Stomach (tissue), 4 donors: ENCODE data around the gene SNTG2.

Experiments
- CTCF ChIP-seq, 7 experiments: fragments of 450-650 bp in 4 of 7; fragments of 200-600 bp in 3 of 7; sonication (generic) in 3 of 7; IDR thresholded peaks; one replicate each; pipeline ENCODE4 v1.5.1; 2016 to 2019; ENCODE audit warnings: antibody characterized with exemption in 7 of 7, control low read depth in 2 of 7, mild to moderate bottlenecking in 1 of 7
- EP300 ChIP-seq: sonication (generic); formaldehyde crosslinking; IDR thresholded peaks from one replicate; pipeline ENCODE4 v1.6.1; 2017; ENCODE audit warnings: antibody characterized with exemption
- POLR2A ChIP-seq, 4 donors: fragments of 450-650 bp; IDR thresholded peaks; one replicate each; pipeline ENCODE4 v1.6.1; 2016; ENCODE audit warnings: antibody characterized with exemption in 4 of 4, control low read depth in 2 of 4, mild to moderate bottlenecking in 1 of 4, moderate library complexity in 1 of 4
- POLR2AphosphoS5 ChIP-seq, 3 donors: sonication (generic); formaldehyde crosslinking; IDR thresholded peaks; one replicate each; pipeline ENCODE4 v1.6.1; 2016; ENCODE audit warnings: antibody characterized with exemption in 3 of 3

GRCh38 chr2:1047485-1047884, 96.8 kb downstream of the SNTG2 start:
- TF ChIP-seq CTCF (IDR thresholded peaks at IDR 0.05), result no peak
- TF ChIP-seq POLR2A (IDR thresholded peaks at IDR 0.05), result no peak
- TF ChIP-seq EP300, result no peak
- TF ChIP-seq POLR2AphosphoS5 (IDR thresholded peaks at IDR 0.05), result no peak
